Mucosa of descending colon (tissue), 3 donors: ENCODE data around the gene WDR18. TPM values are rescaled to one million over a fixed set of nuclear protein-coding genes. Genes with fewer than 3 reads are reported as not detected.

Experiments
- ATAC-seq: fragments of 200-7000 bp; cut with Tn5 transposase; one replicate; pipeline ENCODE4 v1.9.1; 2020; ENCODE audit warnings: mild to moderate bottlenecking, moderate library complexity
- DNase-seq, 3 donors: peaks; one replicate each; pipeline ENCODE4 v3.0.0-alpha.2; 2020
- H3K36me3 ChIP-seq: fragments of 200-600 bp; one replicate; pipeline ENCODE4 v1.8.0; 2021; ENCODE audit warnings: low read depth, mild to moderate bottlenecking
- H3K4me1 ChIP-seq: fragments of 200-600 bp; one replicate; pipeline ENCODE4 v1.8.0; 2021; ENCODE audit warnings: low read depth, mild to moderate bottlenecking
- H3K4me3 ChIP-seq: fragments of 200-600 bp; one replicate; pipeline ENCODE4 v1.8.0; 2021; ENCODE audit warnings: mild to moderate bottlenecking
- H3K9me3 ChIP-seq: fragments of 200-600 bp; one replicate; pipeline ENCODE4 v1.8.0; 2021; ENCODE audit warnings: mild to moderate bottlenecking
- CTCF ChIP-seq: fragments of 200-600 bp; IDR thresholded peaks from one replicate; pipeline ENCODE4 v1.8.0; 2022; ENCODE audit warnings: antibody characterized with exemption, mild to moderate bottlenecking
- intact Hi-C, 2 donors: fragments of 100-400 bp; cut with DNase I in 1 of 2; cut with micrococcal nuclease in 1 of 2; formaldehyde crosslinking; loops; one replicate each; pipeline versions ENCODE4 v1.11.0 to v1.11.1; 2022; cut with DNase I, micrococcal nuclease
- total RNA-seq, 3 donors: library from RNA; stranded (reverse); fragmentation: NEBNext Ultra II Directional in 2 of 3; extraction: Animal tissue kit (Norgen Biotek cat#: 25700) in 2 of 3; gene quantifications; one replicate each; pipeline versions ENCODE4 v1.2.1 to v1.2.4, GENCODE V29; 2021 to 2023
- donor health status: DM: no; HTN: no; CAD: no; lungs with moderate emphysema.
- donor health status: DM: no; HTN: no; CAD: no.
- donor health status: DM: no; HTN: yes; CAD: no.

The WDR18 gene
- total RNA-seq, 3 donors from 2014 or later = 23.8 to 42.0 (median 33.0) TPM

- no peak for ATAC-seq
- Histone ChIP-seq H3K4me1 (peaks cover 41% of the 10 kb centered on the region), H3K4me3 (no peak overlapping the region), H3K36me3 (peaks cover under 1% of the 10 kb centered on the region), H3K9me3 (no peaks in the 10 kb centered on the region)
- TF ChIP-seq CTCF = no peak
- intact Hi-C loops = no loop called here
- peak in 1 of 3 donors; percentile 35 for DNase-seq
Observed at GRCh38 chr19:1015782-1016646, 31.9 kb downstream of the WDR18 start.

GRCh38 chr19:1016647-1017114 is 32.5 kb downstream of the WDR18 start:
- Histone ChIP-seq H3K4me3 (no peak overlapping the region), H3K36me3 (no peaks in the 10 kb centered on the region), H3K9me3 (no peaks in the 10 kb centered on the region), H3K4me1 (peaks cover 42% of the 10 kb centered on the region)
- DNase-seq (peak in 2 of 3 donors; percentile 59 to 62), ATAC-seq (peak; percentile 21)
- no peak for TF ChIP-seq CTCF
- intact Hi-C loops = no loop called here

- no peak for TF ChIP-seq CTCF
- intact Hi-C loops = no loop called here
- no peaks in the 10 kb centered on the region for H3K36me3 ChIP-seq
- DNase-seq (peak; percentile 67 to 84 (median 75)), ATAC-seq (peak; percentile 56)
- peaks cover 47% of the 10 kb centered on the region for H3K4me1 ChIP-seq
- no peaks in the 10 kb centered on the region for H3K9me3 ChIP-seq
- H3K4me3 ChIP-seq = no peak overlapping the region
Observed at GRCh38 chr19:1017115-1017905, 33.2 kb downstream of the WDR18 start.

- intact Hi-C loops = no loop called here
Observed at GRCh38 chr19:1017906-1018305, 33.8 kb downstream of the WDR18 start.

More at GRCh38 chr19:1017906-1018305, 33.8 kb downstream of the WDR18 start:
- Histone ChIP-seq H3K4me1 (peaks cover 47% of the 10 kb centered on the region), H3K36me3 (no peaks in the 10 kb centered on the region), H3K4me3 (no peak overlapping the region), H3K9me3 (no peaks in the 10 kb centered on the region)
- TF ChIP-seq CTCF = no peak
- ATAC-seq (no peak), DNase-seq (peak in 1 of 3 donors; percentile 35)
